Activated naive CD4-positive, alpha-beta T cell treated with anti-CD3 and anti-CD28 coated beads for 36 hours (primary cell): ENCODE data around the gene SELPLG. TPM values are rescaled to one million over a fixed set of nuclear protein-coding genes. Genes with fewer than 3 reads are reported as not detected.

Experiments used
- CTCF ChIA-PET: fragments of 350-600 bp; sonication (Branson Sonifier 250); formaldehyde crosslinking; loops from one replicate; lab custom pipeline; 2021; ENCODE audit warnings: antibody characterized with exemption; lab: Charles Lee
- DNase-seq: peaks from one replicate; pipeline ENCODE4 v3.0.0-alpha.2; 2020
- H3K27ac Mint-ChIP-seq: one replicate; pipeline ENCODE4 v1.8.0; 2021; ENCODE audit warnings: mild to moderate bottlenecking, mixed read lengths
- H3K27me3 Mint-ChIP-seq: one replicate; pipeline ENCODE4 v1.8.0; 2021; ENCODE audit warnings: low read depth, mixed read lengths
- H3K36me3 Mint-ChIP-seq: one replicate; pipeline ENCODE4 v1.8.0; 2021; ENCODE audit warnings: low read depth, mixed read lengths
- H3K4me1 Mint-ChIP-seq: one replicate; pipeline ENCODE4 v1.8.0; 2021; ENCODE audit warnings: low read depth, mixed read lengths
- H3K4me3 Mint-ChIP-seq: one replicate; pipeline ENCODE4 v1.8.0; 2021; ENCODE audit warnings: mild to moderate bottlenecking, moderate library complexity, mixed read lengths
- H3K9me3 Mint-ChIP-seq: one replicate; pipeline ENCODE4 v1.8.0; 2021; ENCODE audit warnings: mixed read lengths
- intact Hi-C: fragments of 100-400 bp; cut with micrococcal nuclease; formaldehyde crosslinking; loops from one replicate; pipeline ENCODE4 v1.15.1; 2023
- total RNA-seq, 2 experiments: library from RNA; stranded (reverse); gene quantifications; one replicate each; pipeline ENCODE4 v1.2.3, GENCODE V29; 2021

SELPLG gene
- total RNA-seq, 2 experiments from 2014 or later, result 19.9 to 21.9 TPM

DNA sequence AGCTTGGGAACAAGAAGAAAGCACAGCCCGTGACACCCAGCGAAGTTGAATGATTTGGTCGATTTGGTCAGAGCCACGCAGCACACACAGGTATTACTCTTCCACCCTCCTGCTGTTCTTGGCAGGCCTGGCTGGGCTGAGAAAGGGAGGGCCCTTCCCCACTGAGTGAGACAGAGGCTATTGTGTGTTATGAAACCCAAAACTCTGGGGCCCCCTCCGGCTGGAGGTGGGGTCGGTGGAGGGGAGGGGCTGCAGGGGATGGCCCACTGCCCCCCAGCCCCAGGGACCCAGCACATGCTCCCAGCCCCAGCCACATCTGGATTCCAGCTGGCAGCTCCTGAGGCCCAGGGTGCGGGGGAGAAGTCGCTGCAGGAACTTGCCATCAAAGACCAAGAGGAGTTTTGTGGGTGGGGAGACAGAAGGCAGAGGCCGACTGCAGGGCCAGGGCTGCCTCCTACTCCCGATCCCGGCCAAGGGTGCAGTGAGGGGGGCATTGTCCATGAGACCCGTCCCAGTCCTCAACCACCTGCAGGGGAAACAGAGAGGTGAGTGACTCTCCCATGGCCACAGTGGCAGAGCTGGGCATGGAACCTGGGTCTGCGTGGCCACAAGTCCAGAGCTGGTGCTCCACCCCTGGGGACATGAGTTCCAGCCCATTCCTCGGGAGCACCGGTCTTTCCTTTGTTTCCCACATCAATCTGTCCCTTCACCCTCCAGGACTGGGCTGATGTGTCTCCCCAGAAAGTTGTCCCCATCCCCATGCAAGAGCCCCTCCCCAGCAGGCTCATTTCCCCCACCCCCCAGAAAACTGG lies 44.5 kb downstream of the SELPLG start:
- H3K4me3 Mint-ChIP-seq, result no peak overlapping the region
- DNase-seq, result no peak
- H3K9me3 Mint-ChIP-seq, result no peaks in the 10 kb centered on the region
- no peaks in the 10 kb centered on the region for H3K27me3 Mint-ChIP-seq
- H3K4me1 Mint-ChIP-seq, result no peaks in the 10 kb centered on the region
- intact Hi-C loops, result no loop called here
- CTCF ChIA-PET, result interaction anchor here (0.6 to 2.8 kb wide), 2 partner anchors 24 to 28 kb away, joined by 4 to 10 read pairs; no protein-coding TSS in a partner anchor
- H3K36me3 Mint-ChIP-seq, result no peaks in the 10 kb centered on the region
- H3K27ac Mint-ChIP-seq, result no peak overlapping the region

DNA sequence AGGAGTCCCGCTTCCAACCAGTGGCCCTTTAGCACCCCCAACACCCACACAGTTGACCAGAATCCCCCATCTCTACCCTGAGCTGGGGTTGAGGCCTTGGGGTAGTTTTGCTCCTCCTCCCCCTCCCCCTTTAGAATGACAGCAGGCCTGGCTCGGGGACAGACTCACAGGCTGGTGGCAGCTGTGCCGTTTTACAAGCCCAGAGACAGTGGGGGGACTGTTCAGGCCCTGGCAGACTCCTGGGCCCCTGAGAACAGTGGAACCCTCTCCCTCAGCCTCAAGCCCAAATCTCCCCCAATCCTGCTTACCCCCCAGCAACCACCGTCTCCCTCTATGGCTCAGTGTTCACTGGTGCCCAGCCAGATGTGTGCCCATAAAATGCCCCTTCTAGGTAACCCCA lies 45.9 kb downstream of the SELPLG start:
- Mint-ChIP-seq H3K4me3 (no peak overlapping the region), H3K9me3 (no peaks in the 10 kb centered on the region), H3K4me1 (no peaks in the 10 kb centered on the region), H3K27ac (no peak overlapping the region), H3K36me3 (no peaks in the 10 kb centered on the region), H3K27me3 (no peaks in the 10 kb centered on the region)
- intact Hi-C loops, result no loop called here
- DNase-seq, result no peak
- CTCF ChIA-PET, result interaction anchor here (2.8 kb wide), 1 partner anchor 29 kb away, joined by 10 read pairs; no protein-coding TSS in a partner anchor

DNA sequence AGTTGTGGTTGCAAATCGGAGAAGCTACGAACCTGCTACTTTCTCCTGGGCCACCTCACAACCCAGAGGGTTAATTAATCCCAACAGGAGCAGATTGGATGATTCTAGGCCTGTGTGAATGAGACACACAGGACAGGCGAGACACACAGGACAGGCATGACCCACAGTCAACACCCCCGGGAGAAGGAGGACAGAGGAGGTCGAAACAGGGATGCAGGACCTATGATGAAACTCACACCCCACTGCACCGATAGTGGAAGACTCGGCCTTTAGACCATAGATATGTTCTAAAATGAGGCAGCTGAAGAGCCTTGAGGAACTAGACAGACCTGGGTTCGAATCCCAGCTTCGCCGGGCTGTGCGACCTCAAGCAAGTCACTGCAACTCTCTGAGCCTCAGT lies 47.4 kb downstream of the SELPLG start:
- H3K36me3 Mint-ChIP-seq, result no peaks in the 10 kb centered on the region
- no peaks in the 10 kb centered on the region for H3K9me3 Mint-ChIP-seq
- no peak overlapping the region for H3K27ac Mint-ChIP-seq
- no peak for DNase-seq
- H3K4me3 Mint-ChIP-seq, result no peak overlapping the region
- intact Hi-C loops, result no loop called here
- CTCF ChIA-PET, result interaction anchor here (0.9 kb wide), 1 partner anchor 31 kb away, joined by 3 read pairs; no protein-coding TSS in a partner anchor
- no peaks in the 10 kb centered on the region for H3K4me1 Mint-ChIP-seq
- no peaks in the 10 kb centered on the region for H3K27me3 Mint-ChIP-seq

DNA sequence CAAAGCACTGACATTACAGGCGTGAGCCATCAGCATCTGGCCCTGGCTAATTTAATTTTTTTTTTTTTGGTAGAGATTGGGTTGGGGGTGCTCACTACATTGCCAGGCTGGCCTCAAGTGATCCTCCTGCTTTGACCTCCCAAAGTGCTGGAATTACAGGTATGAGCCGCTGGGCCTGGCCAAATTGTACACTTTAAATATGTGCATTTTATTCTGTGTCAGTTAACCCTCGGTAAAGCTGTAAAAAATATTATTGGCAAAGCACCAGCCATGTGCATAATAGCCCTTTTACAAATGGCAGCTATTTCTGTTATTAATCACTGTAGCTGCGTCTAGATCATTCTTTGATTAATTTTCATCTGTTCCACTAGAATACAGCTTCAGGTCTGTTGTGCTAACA lies 47.8 kb downstream of the SELPLG start:
- Mint-ChIP-seq H3K36me3 (no peaks in the 10 kb centered on the region), H3K4me1 (no peaks in the 10 kb centered on the region), H3K9me3 (no peaks in the 10 kb centered on the region), H3K27ac (no peak overlapping the region), H3K27me3 (no peaks in the 10 kb centered on the region), H3K4me3 (no peak overlapping the region)
- CTCF ChIA-PET, result interaction anchor here (0.6 to 0.9 kb wide), 2 partner anchors 22 to 32 kb away, joined by 3 read pairs; no protein-coding TSS in a partner anchor
- no peak for DNase-seq
- intact Hi-C loops, result no loop called here

DNA sequence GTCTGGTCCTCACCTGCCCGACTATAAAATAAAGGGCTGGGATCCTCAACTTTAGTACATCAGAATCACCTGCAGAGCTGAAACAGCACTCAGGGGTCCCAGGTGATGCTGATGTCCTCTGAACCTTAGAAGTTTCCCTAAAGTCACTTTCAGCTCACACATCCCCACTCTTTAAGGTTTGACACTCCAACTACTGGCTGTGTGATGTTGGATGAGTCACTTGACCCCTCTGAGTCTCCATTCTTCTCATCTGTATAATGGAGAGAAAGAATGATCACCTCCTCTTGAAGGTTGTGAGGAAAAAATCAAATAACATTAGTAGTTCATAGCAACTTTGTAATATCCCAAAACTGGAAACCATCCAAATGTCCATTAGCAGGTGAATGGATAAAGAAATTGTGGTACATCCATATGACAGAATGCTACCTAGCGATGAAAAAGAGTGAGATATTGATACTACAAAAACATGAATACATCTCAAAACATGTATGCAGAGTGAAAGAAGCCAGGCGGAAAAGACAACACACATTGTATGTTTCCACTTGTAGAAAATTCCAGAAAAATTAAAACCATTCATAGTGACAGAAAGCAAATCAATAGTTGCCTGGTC lies 49.1 kb downstream of the SELPLG start:
- no peaks in the 10 kb centered on the region for H3K4me1 Mint-ChIP-seq

DNA sequence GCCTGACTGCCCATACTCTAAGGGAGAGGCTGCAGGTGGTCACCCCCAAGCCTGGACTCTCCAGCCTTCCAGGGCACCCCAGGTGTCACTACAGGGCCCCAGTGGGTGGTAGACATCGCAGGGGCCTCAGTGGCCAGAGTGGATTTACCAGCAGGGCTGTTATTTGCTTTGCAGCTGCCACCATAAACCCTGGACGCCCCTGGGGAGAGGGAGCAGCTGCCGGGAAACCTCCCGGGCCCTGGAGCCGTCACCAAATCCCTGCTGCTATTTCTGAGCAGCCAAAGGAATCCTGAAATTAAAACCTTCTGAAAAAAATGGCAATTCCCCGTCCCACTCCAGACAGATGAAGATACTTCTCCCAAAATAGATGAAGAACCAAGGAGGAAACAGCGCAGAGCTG lies 49.7 kb downstream of the SELPLG start:
- Mint-ChIP-seq H3K4me1 (no peaks in the 10 kb centered on the region), H3K27me3 (no peaks in the 10 kb centered on the region), H3K9me3 (no peaks in the 10 kb centered on the region), H3K27ac (no peak overlapping the region), H3K36me3 (no peaks in the 10 kb centered on the region), H3K4me3 (no peak overlapping the region)
- no peak for DNase-seq
- intact Hi-C loops, result no loop called here
- CTCF ChIA-PET, result no interaction called here

More for the DNA sequence above, 49.1 kb downstream of the SELPLG start:
- intact Hi-C loops, result no loop called here
- CTCF ChIA-PET, result no interaction called here
- Mint-ChIP-seq H3K36me3 (no peaks in the 10 kb centered on the region), H3K4me3 (no peak overlapping the region), H3K27ac (no peak overlapping the region), H3K27me3 (no peaks in the 10 kb centered on the region), H3K9me3 (no peaks in the 10 kb centered on the region)
- no peak for DNase-seq

DNA sequence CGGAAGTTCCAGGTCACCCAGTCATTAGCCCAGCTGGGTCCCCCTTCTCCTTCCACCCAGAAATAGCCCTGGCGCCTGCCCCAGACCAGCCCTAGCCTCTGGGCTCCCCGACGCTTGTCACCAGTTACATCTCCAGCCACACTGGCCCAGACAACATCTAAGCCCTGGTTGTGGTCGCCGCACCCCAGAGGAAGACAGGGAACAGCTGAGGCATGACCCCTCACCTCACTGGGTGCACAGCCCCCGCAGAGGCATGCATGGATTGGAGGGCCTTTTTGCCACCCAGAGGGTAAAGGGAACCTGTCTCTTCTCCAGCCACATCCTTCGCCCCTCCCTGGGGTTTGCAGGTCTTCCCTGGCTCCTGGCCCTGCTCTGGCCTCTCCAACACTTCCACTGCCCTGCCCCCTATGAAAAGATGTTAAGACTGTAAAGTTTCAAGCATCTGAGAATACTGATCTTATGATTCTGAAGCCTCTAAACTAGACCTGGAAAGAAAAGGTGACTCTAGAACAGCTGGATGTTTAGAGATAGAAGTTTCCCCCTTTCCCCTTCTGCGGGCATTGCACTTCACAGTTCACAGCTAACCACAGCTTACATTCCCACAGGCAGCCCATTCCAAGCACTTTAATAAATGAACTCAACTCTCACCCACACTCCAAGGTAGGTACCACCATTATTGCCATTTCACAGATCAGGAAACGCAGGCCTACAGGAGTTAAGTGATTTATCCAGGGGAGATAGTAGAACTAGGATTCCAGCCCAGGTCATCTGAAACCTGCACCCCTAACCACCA lies 50.5 kb downstream of the SELPLG start:
- Mint-ChIP-seq H3K27me3 (no peaks in the 10 kb centered on the region), H3K9me3 (no peaks in the 10 kb centered on the region), H3K36me3 (no peaks in the 10 kb centered on the region), H3K4me1 (no peaks in the 10 kb centered on the region), H3K27ac (no peak overlapping the region), H3K4me3 (no peak overlapping the region)
- intact Hi-C loops, result no loop called here
- CTCF ChIA-PET, result interaction anchor here (1.4 kb wide), 1 partner anchor 34 kb away, joined by 3 read pairs; no protein-coding TSS in a partner anchor
- DNase-seq, result no peak

DNA sequence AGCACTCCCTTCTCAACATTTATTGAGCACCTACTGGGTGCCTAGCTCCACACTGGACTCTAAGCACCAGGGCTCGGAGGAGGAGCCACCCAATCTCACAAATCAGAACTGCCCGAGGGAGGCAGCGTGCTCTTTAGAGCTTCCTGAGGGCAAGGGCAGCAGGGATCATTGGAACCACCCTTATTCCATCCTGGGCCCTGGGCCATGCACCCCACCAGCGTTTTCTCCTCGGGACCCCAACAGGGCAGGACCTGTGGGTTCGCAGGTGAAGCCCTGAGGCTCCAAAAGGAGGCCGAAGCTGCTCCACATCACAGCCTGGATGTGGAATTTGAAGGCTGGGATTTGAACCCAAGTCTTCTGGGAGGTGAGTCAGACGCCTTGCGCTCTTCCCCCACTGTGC lies 51.2 kb downstream of the SELPLG start:
- DNase-seq, result no peak
- no peaks in the 10 kb centered on the region for H3K9me3 Mint-ChIP-seq
- no peak overlapping the region for H3K4me3 Mint-ChIP-seq
- no peaks in the 10 kb centered on the region for H3K4me1 Mint-ChIP-seq
- CTCF ChIA-PET, result interaction anchor here (1.4 kb wide), 1 partner anchor 34 kb away, joined by 3 read pairs; no protein-coding TSS in a partner anchor
- no peaks in the 10 kb centered on the region for H3K36me3 Mint-ChIP-seq
- intact Hi-C loops, result no loop called here
- no peak overlapping the region for H3K27ac Mint-ChIP-seq
- no peaks in the 10 kb centered on the region for H3K27me3 Mint-ChIP-seq

DNA sequence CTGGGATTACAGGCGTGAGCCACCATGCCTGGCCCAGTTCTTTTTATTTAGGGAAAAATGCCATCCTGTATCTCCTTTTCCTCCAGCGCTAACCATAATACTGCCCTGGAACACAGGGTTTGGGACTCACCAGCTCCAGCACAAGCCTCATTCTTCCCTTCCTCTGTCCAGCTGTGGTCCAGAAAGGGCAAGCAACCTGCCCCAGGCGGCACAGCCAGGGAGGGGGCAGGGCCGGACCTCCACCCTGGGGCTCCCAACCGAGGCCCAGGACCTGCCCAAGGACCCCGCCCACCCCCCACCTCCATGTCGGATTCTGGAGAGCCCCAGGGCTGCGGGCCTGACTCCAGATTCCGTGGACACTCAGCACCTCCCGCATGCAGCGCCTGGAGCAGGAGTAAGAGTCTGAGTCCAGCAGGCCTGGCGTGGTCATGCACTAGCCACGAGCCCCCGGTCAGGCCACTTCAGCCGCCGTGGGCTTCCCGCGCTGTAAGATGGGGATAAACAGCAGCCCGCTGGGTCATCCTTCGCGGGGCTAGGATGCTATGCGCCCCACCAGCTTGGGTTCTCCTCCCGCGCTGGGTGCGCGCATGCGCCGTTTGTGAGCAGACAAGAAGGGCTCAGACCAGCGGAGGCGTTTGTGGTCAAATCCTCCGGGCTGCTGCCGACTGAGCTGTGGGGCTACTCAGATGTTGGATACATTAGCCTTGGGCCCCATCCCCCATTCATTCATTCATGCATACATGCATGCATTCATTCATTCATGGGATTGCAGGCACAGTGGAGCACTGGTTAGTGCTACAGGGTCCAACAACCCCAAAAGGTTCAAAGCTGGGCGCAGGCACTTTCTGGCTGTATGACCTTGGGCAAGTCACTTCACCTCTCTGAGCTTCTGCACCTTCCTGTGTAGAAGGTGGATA lies 52.1 kb downstream of the SELPLG start:
- no peak overlapping the region for H3K27ac Mint-ChIP-seq
- CTCF ChIA-PET, result interaction anchor here (1.4 kb wide), 1 partner anchor 35 kb away, joined by 3 read pairs; no protein-coding TSS in a partner anchor
- H3K4me1 Mint-ChIP-seq, result no peaks in the 10 kb centered on the region
- intact Hi-C loops, result no loop called here
- no peaks in the 10 kb centered on the region for H3K27me3 Mint-ChIP-seq
- no peak overlapping the region for H3K4me3 Mint-ChIP-seq
- no peaks in the 10 kb centered on the region for H3K36me3 Mint-ChIP-seq
- no peak for DNase-seq
- H3K9me3 Mint-ChIP-seq, result no peaks in the 10 kb centered on the region

DNA sequence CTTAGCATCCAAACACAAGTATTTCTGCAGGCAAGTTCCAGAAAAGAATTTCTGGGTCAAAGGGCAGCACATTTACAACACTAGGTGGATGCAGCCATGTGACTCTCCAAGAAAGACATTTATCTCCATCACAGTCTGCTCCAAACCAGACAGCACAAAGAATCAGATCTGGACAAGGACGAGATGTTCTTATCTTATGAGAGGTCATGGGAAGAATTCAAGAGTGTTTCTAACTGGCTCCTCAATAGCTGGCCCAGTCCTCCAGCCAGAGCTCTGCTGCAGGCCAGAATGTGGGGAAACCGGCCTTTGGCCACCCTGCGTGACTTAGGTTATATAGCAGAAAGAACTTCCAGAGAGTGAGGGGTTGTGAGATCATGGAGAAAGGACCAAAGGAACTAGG lies 53.2 kb downstream of the SELPLG start:
- H3K4me1 Mint-ChIP-seq, result peaks cover 5% of the 10 kb centered on the region
- no peak overlapping the region for H3K4me3 Mint-ChIP-seq
- H3K36me3 Mint-ChIP-seq, result no peaks in the 10 kb centered on the region
- no peak for DNase-seq
- H3K27me3 Mint-ChIP-seq, result no peaks in the 10 kb centered on the region
- CTCF ChIA-PET, result no interaction called here
- intact Hi-C loops, result no loop called here
- H3K9me3 Mint-ChIP-seq, result no peaks in the 10 kb centered on the region
- no peak overlapping the region for H3K27ac Mint-ChIP-seq

DNA sequence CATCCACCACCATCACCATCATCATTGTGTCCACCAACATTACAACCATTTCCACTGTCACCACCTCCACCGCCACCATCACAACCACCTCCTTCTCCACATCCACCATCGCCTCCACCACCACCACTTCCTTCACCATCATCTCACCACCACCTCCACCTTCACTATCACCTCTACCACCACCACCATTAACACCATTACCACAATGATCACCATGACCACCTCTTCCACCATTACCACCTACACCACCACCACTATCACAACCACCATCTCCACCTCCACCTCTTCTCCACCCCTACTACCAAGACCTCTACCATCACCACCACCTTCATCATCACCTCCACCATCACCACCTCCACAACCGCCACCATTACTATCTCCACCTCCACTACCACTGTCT lies 54.9 kb downstream of the SELPLG start:
- CTCF ChIA-PET, result no interaction called here
- H3K27ac Mint-ChIP-seq, result no peak overlapping the region

More for the DNA sequence above, 54.9 kb downstream of the SELPLG start:
- no peak for DNase-seq
- H3K9me3 Mint-ChIP-seq, result no peaks in the 10 kb centered on the region
- H3K36me3 Mint-ChIP-seq, result no peaks in the 10 kb centered on the region
- no peak overlapping the region for H3K4me3 Mint-ChIP-seq
- peaks cover 19% of the 10 kb centered on the region for H3K4me1 Mint-ChIP-seq
- intact Hi-C loops, result no loop called here
- H3K27me3 Mint-ChIP-seq, result no peaks in the 10 kb centered on the region
